C1 segment of cervical spinal cord (tissue), 14 donors: ENCODE results near the gene PDE4D.

ENCODE experiments used
- DNase-seq, 14 donors: peaks; one replicate each; lab custom pipeline; 2025; lab: John Stamatoyannopoulos, UW

Gene PDE4D

GRCh38 chr5:59744531-59744992 is 149.0 kb downstream of the PDE4D start:
- no peak for DNase-seq

GRCh38 chr5:59741599-59741998 is 151.9 kb downstream of the PDE4D start:
- no peak for DNase-seq

- DNase-seq, result no peak
These were observed 155.5 kb downstream of the PDE4D start for GRCh38 chr5:59738024-59738423.

- DNase-seq, result no peak
These were observed 160.7 kb downstream of the PDE4D start for GRCh38 chr5:59732806-59733205.

GRCh38 chr5:59732301-59732700 is 161.2 kb downstream of the PDE4D start:
- no peak for DNase-seq

GRCh38 chr5:59731809-59732208 is 161.7 kb downstream of the PDE4D start:
- DNase-seq, result no peak

GRCh38 chr5:59729820-59730219 is 163.7 kb downstream of the PDE4D start:
- DNase-seq, result no peak

GRCh38 chr5:59729357-59729756 is 164.2 kb downstream of the PDE4D start:
- DNase-seq, result no peak

- no peak for DNase-seq
These were observed 165.2 kb downstream of the PDE4D start for GRCh38 chr5:59728356-59728755.

GRCh38 chr5:59727186-59727585 is 166.3 kb downstream of the PDE4D start:
- DNase-seq, result no peak

GRCh38 chr5:59725392-59725767 is 168.1 kb downstream of the PDE4D start:
- DNase-seq, result no peak

- no peak for DNase-seq
These were observed 168.8 kb downstream of the PDE4D start for GRCh38 chr5:59724482-59725391.

GRCh38 chr5:59722874-59723273 is 170.7 kb downstream of the PDE4D start:
- no peak for DNase-seq

GRCh38 chr5:59721741-59722140 is 171.8 kb downstream of the PDE4D start:
- DNase-seq, result no peak

- DNase-seq, result no peak
These were observed 173.5 kb downstream of the PDE4D start for GRCh38 chr5:59720063-59720462.

- no peak for DNase-seq
These were observed 176.5 kb downstream of the PDE4D start for GRCh38 chr5:59716966-59717500.

GRCh38 chr5:59716029-59716428 is 177.5 kb downstream of the PDE4D start:
- DNase-seq, result no peak

- DNase-seq, result no peak
These were observed 178.3 kb downstream of the PDE4D start for GRCh38 chr5:59715228-59715627.

GRCh38 chr5:59713498-59713844 is 180.1 kb downstream of the PDE4D start:
- DNase-seq, result no peak

GRCh38 chr5:59712836-59713497 is 180.6 kb downstream of the PDE4D start:
- DNase-seq, result no peak

GRCh38 chr5:59711310-59711709 is 182.2 kb downstream of the PDE4D start:
- DNase-seq, result no peak

GRCh38 chr5:59709846-59710245 is 183.7 kb downstream of the PDE4D start:
- DNase-seq, result no peak

GRCh38 chr5:59709346-59709821 is 184.1 kb downstream of the PDE4D start:
- no peak for DNase-seq
